Effector memory CD4-positive, alpha-beta T cell (primary cell): ENCODE data around the gene ZNF70.
"Not testable (repeated sequence)": the region's sequence is repeated elsewhere in the genome, so short reads cannot be mapped to it uniquely, and the experiment has no call there.

Experiments used
- DNase-seq, 3 donors: peaks; one replicate each; pipeline ENCODE4 v3.0.0-alpha.2; 2020
- H3K27ac ChIP-seq: 2 replicates; pipeline ENCODE4 v1.7.0; 2013; ENCODE audit warnings: mild to moderate bottlenecking, low read length, moderate library complexity; ENCODE audit not compliant: insufficient read depth, poor library complexity, severe bottlenecking
- H3K27me3 ChIP-seq: replicated peaks from 2 replicates; pipeline ENCODE4 v1.7.0; 2013; ENCODE audit warnings: mild to moderate bottlenecking, low read length; ENCODE audit not compliant: insufficient read depth, control insufficient read depth, poor library complexity, severe bottlenecking
- H3K36me3 ChIP-seq: 2 replicates; pipeline ENCODE4 v1.7.0; 2013; ENCODE audit warnings: mild to moderate bottlenecking, low read length, moderate library complexity; ENCODE audit not compliant: control insufficient read depth, insufficient read depth
- H3K4me1 ChIP-seq: 2 replicates; pipeline ENCODE4 v1.7.0; 2013; ENCODE audit warnings: low read length, mild to moderate bottlenecking; ENCODE audit not compliant: control insufficient read depth, insufficient read depth, poor library complexity, severe bottlenecking
- H3K4me3 ChIP-seq: 2 replicates; pipeline ENCODE4 v1.7.0; 2013; ENCODE audit warnings: low read length, low read depth, mild to moderate bottlenecking; ENCODE audit not compliant: insufficient read depth, poor library complexity, severe bottlenecking
- H3K9me3 ChIP-seq: 2 replicates; pipeline ENCODE4 v1.7.0; 2013; ENCODE audit warnings: mild to moderate bottlenecking, low read length, moderate library complexity; ENCODE audit not compliant: control insufficient read depth

ZNF70 gene

GRCh38 chr22:23749841-23750301 lies 1.0 kb downstream of the ZNF70 start:
- H3K27me3 ChIP-seq: no peaks in the 10 kb centered on the region
- no peak overlapping the region for H3K4me3 ChIP-seq
- H3K36me3 ChIP-seq: peaks cover 1% of the 10 kb centered on the region
- H3K9me3 ChIP-seq: no peaks in the 10 kb centered on the region
- DNase-seq: no peak
- H3K27ac ChIP-seq: no peak overlapping the region
- peaks cover 11% of the 10 kb centered on the region for H3K4me1 ChIP-seq

DNA sequence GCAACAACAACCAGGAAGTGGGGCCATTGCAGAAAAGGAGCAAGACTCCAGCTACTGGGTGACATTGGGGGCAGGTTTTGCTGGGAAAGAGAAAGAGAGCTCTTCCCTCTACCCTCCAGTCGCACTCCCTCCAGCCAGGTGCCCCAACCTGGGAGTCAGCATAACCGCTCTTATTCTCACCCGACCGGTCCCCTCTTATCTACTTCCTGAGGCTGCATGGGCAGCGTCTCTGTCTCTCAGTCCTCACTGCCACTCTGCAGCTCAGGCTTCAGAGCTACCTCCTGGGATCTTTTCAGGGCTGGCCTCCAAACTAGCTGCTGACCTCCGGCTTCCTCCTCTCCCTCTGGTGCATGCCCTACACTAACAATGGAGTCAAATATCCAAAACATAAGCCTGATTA lies 5.1 kb downstream of the ZNF70 start:
- Histone ChIP-seq H3K4me3 (no peak overlapping the region), H3K4me1 (peaks cover 6% of the 10 kb centered on the region), H3K27ac (no peak overlapping the region), H3K27me3 (no peaks in the 10 kb centered on the region), H3K36me3 (peaks cover 17% of the 10 kb centered on the region), H3K9me3 (no peaks in the 10 kb centered on the region)
- no peak for DNase-seq

GRCh38 chr22:23744485-23744884 lies 6.4 kb downstream of the ZNF70 start:
- no peak for DNase-seq
- H3K27me3 ChIP-seq: no peaks in the 10 kb centered on the region
- no peak overlapping the region for H3K27ac ChIP-seq
- peaks cover 17% of the 10 kb centered on the region for H3K36me3 ChIP-seq
- H3K4me1 ChIP-seq: no peaks in the 10 kb centered on the region
- H3K4me3 ChIP-seq: no peak overlapping the region
- H3K9me3 ChIP-seq: no peaks in the 10 kb centered on the region

DNA sequence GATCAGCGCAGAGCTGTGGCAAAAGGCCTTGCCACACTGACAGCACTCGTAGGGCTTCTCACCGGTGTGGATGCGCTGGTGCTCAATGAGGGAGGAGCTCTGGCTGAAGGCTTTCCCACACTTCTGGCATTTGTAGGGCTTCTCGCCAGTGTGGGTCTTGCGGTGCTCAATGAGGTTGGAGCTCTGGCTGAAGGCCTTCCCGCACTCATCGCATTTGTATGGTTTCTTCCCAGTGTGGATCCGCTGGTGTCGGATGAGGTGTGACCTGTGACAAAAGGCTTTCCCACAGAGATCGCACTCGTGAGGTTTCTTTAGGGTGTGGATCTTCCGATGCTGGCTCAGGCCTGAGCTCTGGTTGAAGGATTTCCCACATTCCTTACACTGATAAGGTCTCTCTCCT lies 6.9 kb downstream of the ZNF70 start:
- Histone ChIP-seq H3K9me3 (no peaks in the 10 kb centered on the region), H3K27me3 (no peaks in the 10 kb centered on the region), H3K27ac (no peak overlapping the region), H3K4me1 (no peaks in the 10 kb centered on the region), H3K36me3 (peaks cover 17% of the 10 kb centered on the region), H3K4me3 (no peak overlapping the region)
- DNase-seq: no peak

DNA sequence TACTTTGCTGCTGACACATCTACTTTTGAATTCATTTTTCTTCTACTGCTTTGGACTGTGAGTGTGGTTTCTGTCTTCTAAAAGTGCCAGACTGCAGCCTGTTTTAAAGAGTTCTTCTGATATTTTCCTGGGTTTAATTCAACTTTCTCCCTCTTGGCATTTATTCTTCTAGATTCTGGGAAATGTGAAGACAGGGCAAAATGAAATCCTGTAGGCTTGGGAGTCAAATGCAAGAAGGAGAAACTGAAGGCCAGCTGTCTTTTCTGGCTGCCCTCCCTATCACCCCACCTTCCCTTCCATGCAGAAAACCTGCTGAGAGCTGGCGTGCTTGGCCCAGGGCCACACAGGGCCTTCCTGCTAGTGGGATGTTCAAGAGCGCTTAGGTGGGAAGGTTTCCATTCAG lies 7.6 kb downstream of the ZNF70 start:
- no peak for DNase-seq
- Histone ChIP-seq H3K27me3 (no peaks in the 10 kb centered on the region), H3K4me3 (no peak overlapping the region), H3K4me1 (no peaks in the 10 kb centered on the region), H3K27ac (no peak overlapping the region), H3K9me3 (no peaks in the 10 kb centered on the region), H3K36me3 (peaks cover 17% of the 10 kb centered on the region)

GRCh38 chr22:23742505-23743264 lies 8.2 kb downstream of the ZNF70 start:
- no peak for DNase-seq
- Histone ChIP-seq H3K36me3 (peaks cover 17% of the 10 kb centered on the region), H3K4me3 (no peak overlapping the region), H3K9me3 (no peaks in the 10 kb centered on the region), H3K27ac (no peak overlapping the region), H3K4me1 (no peaks in the 10 kb centered on the region), H3K27me3 (no peaks in the 10 kb centered on the region)

DNA sequence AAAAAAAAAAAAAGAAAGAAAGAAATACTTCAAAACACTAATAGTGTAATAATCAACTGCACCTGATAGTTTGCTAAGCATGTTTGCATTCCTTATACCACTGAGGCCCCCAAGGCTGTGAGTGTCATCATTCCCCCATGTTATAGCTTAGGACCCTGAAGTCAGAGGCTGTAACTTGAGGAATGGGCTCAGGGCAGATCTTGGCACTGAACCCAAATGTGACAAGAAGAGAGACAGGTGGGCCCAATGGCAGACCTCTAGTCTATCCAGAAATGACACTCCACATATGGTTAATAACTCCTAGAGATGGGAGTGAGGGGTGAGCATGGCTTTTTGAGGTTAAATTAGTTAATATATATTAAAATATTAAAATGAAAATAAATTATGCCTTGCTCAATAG lies 13.2 kb downstream of the ZNF70 start:
- H3K27ac ChIP-seq: no peak overlapping the region
- H3K4me3 ChIP-seq: no peak overlapping the region
- H3K4me1 ChIP-seq: no peaks in the 10 kb centered on the region
- H3K27me3 ChIP-seq: no peaks in the 10 kb centered on the region
- no peaks in the 10 kb centered on the region for H3K9me3 ChIP-seq
- no peak for DNase-seq
- no peaks in the 10 kb centered on the region for H3K36me3 ChIP-seq

- not testable (repeated sequence) for DNase-seq, H3K4me3 ChIP-seq, H3K4me1 ChIP-seq, H3K36me3 ChIP-seq, H3K27ac ChIP-seq, H3K9me3 ChIP-seq, H3K27me3 ChIP-seq
These were observed 22.8 kb downstream of the ZNF70 start for GRCh38 chr22:23728108-23728507.

DNA sequence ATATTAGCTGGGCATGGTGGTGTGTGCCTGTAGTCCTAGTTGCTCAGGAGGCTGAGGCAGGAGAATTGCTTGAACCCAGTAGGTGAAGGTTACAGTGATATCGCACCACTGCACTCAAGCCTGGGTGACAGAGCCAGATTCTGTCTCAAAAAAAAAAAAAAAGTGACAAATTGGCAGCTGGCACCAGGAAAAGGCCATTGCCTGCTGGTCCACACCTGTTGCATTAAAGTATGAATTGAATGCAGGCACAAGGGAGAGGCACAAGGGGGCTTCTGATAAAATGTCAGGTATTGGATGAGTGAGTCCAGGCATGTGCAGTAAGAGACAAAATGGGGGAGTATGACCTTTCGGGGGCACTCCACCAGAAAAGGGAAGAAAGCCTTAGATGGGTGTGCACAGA lies 28.2 kb downstream of the ZNF70 start:
- H3K27ac ChIP-seq: no peak overlapping the region
- no peaks in the 10 kb centered on the region for H3K27me3 ChIP-seq
- DNase-seq: no peak
- H3K36me3 ChIP-seq: no peaks in the 10 kb centered on the region
- no peaks in the 10 kb centered on the region for H3K9me3 ChIP-seq
- no peak overlapping the region for H3K4me3 ChIP-seq
- H3K4me1 ChIP-seq: no peaks in the 10 kb centered on the region

- H3K27me3 ChIP-seq: no peaks in the 10 kb centered on the region
- H3K36me3 ChIP-seq: no peaks in the 10 kb centered on the region
- no peak for DNase-seq
- no peak overlapping the region for H3K27ac ChIP-seq
- H3K4me3 ChIP-seq: no peak overlapping the region
- H3K4me1 ChIP-seq: peaks cover 4% of the 10 kb centered on the region
- no peaks in the 10 kb centered on the region for H3K9me3 ChIP-seq
These were observed 28.8 kb downstream of the ZNF70 start for GRCh38 chr22:23722160-23722559.
